T-helper 1 cell (primary cell): Measurements from ENCODE around the gene PPP2R2C.

Source experiments
- DNase-seq, 5 donors: peaks; one replicate each; pipeline ENCODE4 v3.0.0-alpha.2; 2012 to 2020

Gene PPP2R2C

GRCh38 chr4:6394671-6395081 lies 77.7 kb downstream of the PPP2R2C start:
- DNase-seq = no peak

- no peak for DNase-seq
Measured at GRCh38 chr4:6393544-6394475, 78.6 kb downstream of the PPP2R2C start.

DNA sequence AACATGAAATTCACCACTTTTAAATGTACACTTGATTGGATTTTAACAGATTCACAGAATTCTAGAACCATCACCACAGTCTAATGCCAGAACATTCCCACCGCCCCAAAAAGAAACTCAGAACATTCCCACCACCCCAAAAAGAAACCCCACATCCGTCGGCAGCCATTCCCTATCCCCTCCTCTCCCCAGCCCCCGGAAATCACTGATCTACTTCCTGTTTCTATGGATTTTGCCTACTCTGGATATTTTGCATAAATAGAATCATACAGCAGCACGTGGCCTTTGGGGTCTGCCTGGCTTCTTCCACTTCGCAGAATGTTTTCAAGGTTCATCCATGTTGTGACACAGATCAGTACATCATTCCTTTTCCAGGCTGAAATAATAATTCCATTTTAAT lies 79.3 kb downstream of the PPP2R2C start:
- DNase-seq = no peak

GRCh38 chr4:6392407-6392806 lies 80.0 kb downstream of the PPP2R2C start:
- DNase-seq = no peak

- DNase-seq = no peak
Measured at GRCh38 chr4:6391852-6392188, 80.6 kb downstream of the PPP2R2C start.

- DNase-seq = no peak
Measured at GRCh38 chr4:6391186-6391851, 81.1 kb downstream of the PPP2R2C start.

- no peak for DNase-seq
Measured at GRCh38 chr4:6390356-6390755, 82.1 kb downstream of the PPP2R2C start.

- no peak for DNase-seq
Measured at GRCh38 chr4:6389142-6389825, 83.1 kb downstream of the PPP2R2C start.

GRCh38 chr4:6388713-6389112 lies 83.7 kb downstream of the PPP2R2C start:
- no peak for DNase-seq

DNA sequence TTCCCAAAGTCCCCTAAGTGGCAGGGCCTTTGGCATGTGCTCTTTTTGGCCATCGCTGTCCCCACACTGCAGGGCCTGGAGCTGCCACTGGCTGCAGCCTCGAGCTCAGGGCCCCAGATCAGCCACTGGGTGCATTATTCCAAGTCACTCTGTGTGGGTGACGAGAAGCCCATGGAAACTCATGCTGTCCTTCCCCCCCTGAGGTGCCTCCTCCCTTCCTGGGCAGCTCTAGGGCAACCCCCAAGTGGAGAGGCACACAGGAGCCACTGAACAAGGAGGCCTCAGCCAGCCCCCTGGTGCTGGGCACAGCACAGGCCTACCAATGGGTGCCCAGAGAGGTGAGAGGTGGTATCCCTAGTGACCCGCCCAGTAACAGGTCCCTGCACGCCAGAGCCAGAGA lies 84.5 kb downstream of the PPP2R2C start:
- no peak for DNase-seq

- DNase-seq = no peak
Measured at GRCh38 chr4:6386091-6386490, 86.3 kb downstream of the PPP2R2C start.

GRCh38 chr4:6385288-6385687 lies 87.1 kb downstream of the PPP2R2C start:
- DNase-seq = no peak

DNA sequence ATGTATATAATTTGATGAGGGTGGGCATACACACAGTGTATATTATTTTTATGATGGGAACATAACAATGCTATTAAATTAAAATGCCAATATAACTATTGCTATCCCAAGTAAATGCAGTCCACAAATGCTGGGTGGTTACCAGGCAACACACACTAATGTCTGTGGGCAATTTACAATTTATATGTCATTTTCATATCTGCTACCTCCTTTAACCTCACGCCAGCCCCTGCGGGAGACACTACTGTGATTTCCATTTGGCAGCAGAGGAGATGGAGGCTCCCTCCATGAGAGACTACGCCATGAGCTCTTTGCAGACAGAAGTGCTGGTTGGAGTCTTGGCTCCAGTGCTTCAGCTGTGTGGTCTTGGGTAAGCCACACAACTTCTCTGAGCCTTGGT lies 87.9 kb downstream of the PPP2R2C start:
- no peak for DNase-seq

DNA sequence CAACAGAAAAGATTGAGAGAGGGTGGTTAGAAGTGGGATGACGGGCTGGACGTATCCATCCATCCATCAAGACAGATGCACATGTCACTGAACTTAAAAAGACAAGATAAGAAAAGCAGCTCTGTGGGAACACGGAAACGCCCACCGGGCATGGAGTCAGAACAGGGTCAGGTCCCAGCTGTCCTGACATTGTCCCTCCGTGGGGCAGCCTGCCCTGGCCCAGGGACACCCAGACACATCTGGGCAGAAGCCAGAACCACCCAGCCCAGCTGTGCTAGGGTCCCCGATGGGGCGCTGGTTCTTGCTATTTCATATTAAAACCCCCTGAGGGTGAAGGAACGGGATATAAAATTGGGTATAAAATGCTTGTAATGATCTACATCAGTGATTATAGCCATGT lies 88.5 kb downstream of the PPP2R2C start:
- no peak for DNase-seq

- no peak for DNase-seq
Measured at GRCh38 chr4:6383009-6383404, 89.4 kb downstream of the PPP2R2C start.

DNA sequence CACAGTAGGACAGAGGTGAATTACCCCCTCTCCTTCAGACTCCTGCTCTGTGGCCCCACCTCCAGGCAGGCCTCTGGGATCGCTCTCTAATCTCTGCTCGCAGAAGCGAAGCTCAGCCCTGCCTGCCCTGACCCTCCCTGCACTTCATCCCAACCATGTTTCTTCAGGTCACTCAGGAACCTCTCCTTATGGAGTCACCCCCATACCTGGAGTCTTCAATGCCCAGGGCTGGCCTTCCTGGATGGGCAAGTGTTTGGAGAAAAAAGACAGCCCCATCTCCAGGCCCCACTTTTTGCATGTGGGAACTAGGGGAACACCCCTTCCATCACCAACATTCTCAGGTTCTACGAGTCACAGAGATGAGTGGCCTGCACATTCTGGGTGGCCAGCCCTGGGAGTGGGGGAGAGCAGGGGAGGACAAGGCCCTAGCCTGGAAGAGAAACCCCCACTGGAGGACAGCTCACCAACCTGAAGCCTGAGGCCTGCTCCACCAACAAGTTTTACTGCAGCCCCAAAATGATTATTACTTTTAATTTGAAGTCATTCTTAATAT lies 90.8 kb downstream of the PPP2R2C start:
- DNase-seq = no peak

DNA sequence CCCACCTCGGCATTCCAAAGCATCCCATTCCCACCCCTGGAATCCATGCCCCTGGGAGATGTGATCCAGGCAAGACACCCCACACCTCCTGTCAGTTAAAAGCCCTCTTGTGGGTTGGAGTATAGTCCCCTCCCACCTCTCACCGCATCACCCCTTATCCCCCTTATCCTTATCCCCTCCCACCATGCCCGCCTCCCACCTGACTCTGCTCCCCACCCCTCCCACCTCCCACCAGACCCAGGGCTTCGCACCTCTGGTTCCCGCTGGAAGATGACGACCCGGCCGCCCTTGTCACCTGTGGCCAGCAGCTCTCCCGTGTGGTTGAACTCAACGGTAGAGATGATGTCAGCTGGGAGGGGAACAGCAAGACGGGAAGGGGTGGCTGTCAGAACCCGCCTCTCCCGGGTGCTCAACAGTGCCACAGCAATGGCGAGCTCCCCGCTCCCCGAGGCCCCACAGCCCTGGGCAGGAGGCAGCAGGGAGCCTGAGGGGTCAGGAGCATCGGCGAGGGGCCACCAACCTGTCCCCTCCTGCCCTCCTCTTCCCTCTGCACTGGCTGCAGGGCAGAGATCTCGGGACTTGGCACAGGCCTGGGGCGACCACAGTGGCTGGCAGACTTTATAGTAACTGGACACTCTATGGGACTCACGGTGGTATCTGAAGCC lies 91.5 kb downstream of the PPP2R2C start:
- DNase-seq = no peak

GRCh38 chr4:6379767-6380745 lies 92.4 kb downstream of the PPP2R2C start:
- DNase-seq = no peak

GRCh38 chr4:6378493-6379445 lies 93.6 kb downstream of the PPP2R2C start:
- no peak for DNase-seq
